Esophagus muscularis mucosa (tissue), 4 donors: ENCODE data around the gene GPC6.

Experiments
- CTCF ChIP-seq, 3 experiments: fragments of 200-600 bp in 2 of 3; fragments of 450-650 bp in 1 of 3; sonication (generic) in 2 of 3; IDR thresholded peaks; one replicate each; pipeline ENCODE4 v1.5.1; 2017 to 2019; ENCODE audit warnings: antibody characterized with exemption in 3 of 3, mild to moderate bottlenecking in 2 of 3, moderate library complexity in 1 of 3
- EP300 ChIP-seq: sonication (generic); formaldehyde crosslinking; IDR thresholded peaks from one replicate; pipeline ENCODE4 v1.6.1; 2017; ENCODE audit warnings: antibody characterized with exemption
- POLR2A ChIP-seq: fragments of 450-650 bp; IDR thresholded peaks from one replicate; pipeline ENCODE4 v1.6.1; 2017; ENCODE audit warnings: antibody characterized with exemption, moderate library complexity, mild to moderate bottlenecking, low read depth
- POLR2AphosphoS5 ChIP-seq, 2 donors: sonication (generic); formaldehyde crosslinking; IDR thresholded peaks; one replicate each; pipeline ENCODE4 v1.6.1; 2017; ENCODE audit warnings: antibody characterized with exemption in 2 of 2

GRCh38 chr13:93289842-93290241 lies 63.2 kb downstream of the GPC6 start:
- TF ChIP-seq CTCF (IDR thresholded peaks at IDR 0.05) (no peak), POLR2A (no peak), POLR2AphosphoS5 (IDR thresholded peaks at IDR 0.05) (no peak), EP300 (no peak)
